MM.1S (cell line): ENCODE results near the gene RAB11B.

Source experiments
- CTCF ChIP-seq: fragments of 300-600 bp; sonication (generic); IDR thresholded peaks from 2 replicates; pipeline ENCODE4 v1.5.1; 2016; ENCODE audit warnings: antibody characterized with exemption, low read length, mixed read lengths
- EZH2 ChIP-seq: fragments of 300-600 bp; sonication (generic); optimal IDR thresholded peaks from 2 replicates; pipeline ENCODE3; 2017; ENCODE audit warnings: low read depth, mild to moderate bottlenecking, antibody characterized with exemption, low read length, mixed read lengths

- TF ChIP-seq EZH2, result no peak
- TF ChIP-seq CTCF, result no peak
Measured at GRCh38 chr19:8446061-8446709, 56.0 kb downstream of the RAB11B start.
